Myocyte (in vitro differentiated cells): ENCODE data around the gene SYNPO2. TPM values are rescaled to one million over a fixed set of nuclear protein-coding genes. Genes with fewer than 3 reads are reported as not detected.

Experiments
- DNase-seq: peaks from one replicate; pipeline ENCODE4 v3.0.0-alpha.2; 2012; ENCODE audit warnings: low read depth
- polyA plus RNA-seq: library from polyadenylated mRNA; unstranded; fragments of >200 nt; gene quantifications from one replicate; pipeline ENCODE4 v1.2.1, GENCODE V29; 2012; ENCODE audit warnings: missing spikeins
- total RNA-seq: library from RNA; depleted of rRNA; stranded (reverse); fragments of >200 nt; gene quantifications from 2 replicates; pipeline ENCODE4 v1.2.3, GENCODE V29; 2014

Gene SYNPO2, protein sequence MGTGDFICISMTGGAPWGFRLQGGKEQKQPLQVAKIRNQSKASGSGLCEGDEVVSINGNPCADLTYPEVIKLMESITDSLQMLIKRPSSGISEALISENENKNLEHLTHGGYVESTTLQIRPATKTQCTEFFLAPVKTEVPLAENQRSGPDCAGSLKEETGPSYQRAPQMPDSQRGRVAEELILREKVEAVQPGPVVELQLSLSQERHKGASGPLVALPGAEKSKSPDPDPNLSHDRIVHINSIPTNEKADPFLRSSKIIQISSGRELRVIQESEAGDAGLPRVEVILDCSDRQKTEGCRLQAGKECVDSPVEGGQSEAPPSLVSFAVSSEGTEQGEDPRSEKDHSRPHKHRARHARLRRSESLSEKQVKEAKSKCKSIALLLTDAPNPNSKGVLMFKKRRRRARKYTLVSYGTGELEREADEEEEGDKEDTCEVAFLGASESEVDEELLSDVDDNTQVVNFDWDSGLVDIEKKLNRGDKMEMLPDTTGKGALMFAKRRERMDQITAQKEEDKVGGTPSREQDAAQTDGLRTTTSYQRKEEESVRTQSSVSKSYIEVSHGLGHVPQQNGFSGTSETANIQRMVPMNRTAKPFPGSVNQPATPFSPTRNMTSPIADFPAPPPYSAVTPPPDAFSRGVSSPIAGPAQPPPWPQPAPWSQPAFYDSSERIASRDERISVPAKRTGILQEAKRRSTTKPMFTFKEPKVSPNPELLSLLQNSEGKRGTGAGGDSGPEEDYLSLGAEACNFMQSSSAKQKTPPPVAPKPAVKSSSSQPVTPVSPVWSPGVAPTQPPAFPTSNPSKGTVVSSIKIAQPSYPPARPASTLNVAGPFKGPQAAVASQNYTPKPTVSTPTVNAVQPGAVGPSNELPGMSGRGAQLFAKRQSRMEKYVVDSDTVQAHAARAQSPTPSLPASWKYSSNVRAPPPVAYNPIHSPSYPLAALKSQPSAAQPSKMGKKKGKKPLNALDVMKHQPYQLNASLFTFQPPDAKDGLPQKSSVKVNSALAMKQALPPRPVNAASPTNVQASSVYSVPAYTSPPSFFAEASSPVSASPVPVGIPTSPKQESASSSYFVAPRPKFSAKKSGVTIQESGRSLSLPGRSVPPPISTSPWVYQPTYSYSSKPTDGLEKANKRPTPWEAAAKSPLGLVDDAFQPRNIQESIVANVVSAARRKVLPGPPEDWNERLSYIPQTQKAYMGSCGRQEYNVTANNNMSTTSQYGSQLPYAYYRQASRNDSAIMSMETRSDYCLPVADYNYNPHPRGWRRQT
- 567 and 588 TPM in 2 replicates for total RNA-seq
- 128 TPM for polyA plus RNA-seq

- DNase-seq: peak; percentile 72
Measured at GRCh38 chr4:118888666-118889311, at the start of gene SYNPO2. TSS of gene SYNPO2 (plus strand) at chr4:118888854. CDS start at chr4:118889037, 183 bp downstream.

DNA sequence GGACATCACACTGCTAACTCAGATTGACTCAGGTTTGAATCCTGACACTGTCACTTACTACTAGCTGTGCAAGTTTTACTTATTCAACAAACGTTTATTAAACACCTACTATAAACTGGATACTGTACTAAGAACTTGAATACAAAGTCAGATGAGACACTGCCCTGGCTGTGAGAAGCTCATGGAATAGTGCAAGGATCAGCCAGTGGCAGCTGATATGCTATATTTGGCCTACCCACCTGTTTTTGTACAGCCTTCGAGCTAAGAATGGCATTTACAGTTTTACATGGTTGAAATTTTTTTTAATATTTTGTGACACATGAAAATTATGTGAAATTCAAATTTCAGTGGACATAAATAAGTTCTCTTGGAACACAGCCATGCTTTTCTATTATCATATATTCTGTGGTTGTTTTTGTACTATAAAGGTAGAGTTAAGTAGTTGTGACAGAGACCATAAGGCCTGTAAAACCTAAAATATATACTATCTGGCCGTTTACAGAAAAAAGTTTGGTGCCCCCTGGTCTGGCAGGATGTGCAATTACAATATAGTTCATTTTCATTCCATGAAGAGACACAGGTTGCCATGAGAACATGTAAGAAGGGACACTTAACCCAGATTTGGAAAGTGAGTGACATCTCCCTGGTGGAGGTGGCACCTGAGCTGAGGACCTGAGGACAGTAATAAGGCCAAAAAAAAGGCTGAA lies 49.3 kb upstream of the SYNPO2 start:
- peak; percentile 69 for DNase-seq

GRCh38 chr4:118842055-118842454 lies 46.6 kb upstream of the SYNPO2 start:
- DNase-seq: no peak

DNA sequence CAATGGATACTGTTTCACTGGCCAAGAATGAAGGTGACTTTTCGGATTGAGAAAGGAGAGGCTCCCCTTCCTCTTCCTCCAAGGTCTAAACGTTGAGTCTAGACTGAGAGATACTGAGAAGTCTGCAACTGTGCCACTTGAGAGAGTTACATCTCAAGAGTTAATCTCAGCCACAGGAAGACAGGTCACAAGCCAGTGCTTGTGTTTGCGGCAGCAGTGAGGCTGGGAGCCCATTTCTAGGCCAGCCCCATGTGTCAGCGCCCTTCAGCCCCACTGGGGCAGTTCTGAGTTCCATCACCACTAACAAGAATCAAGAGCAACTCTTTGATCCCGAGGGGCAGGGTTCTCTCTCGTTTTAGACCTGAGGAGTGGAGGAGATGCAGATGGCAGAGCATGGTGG lies 45.4 kb upstream of the SYNPO2 start:
- no peak for DNase-seq

- DNase-seq: peak; percentile 74
Measured at GRCh38 chr4:118845552-118846050, 43.1 kb upstream of the SYNPO2 start.

DNA sequence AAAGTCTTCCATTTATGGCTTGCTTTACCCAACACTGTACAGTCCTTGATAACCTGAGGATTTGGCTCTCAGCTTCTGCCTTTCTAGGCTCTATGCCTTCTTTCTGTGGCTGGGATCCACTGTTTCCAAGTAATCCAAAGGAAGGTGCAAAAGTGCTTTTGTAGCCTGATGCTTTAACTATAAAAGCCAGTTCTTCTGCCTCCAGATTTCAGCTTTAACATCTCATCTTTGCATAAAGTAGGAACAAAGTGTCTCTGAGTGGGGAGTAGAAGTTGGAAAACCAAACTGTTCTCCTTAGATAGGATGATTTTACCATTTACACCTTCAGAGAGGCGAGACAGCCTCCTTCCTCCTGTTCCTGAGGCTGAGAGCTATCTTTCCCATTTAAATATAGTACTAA lies 41.7 kb upstream of the SYNPO2 start:
- no peak for DNase-seq

DNA sequence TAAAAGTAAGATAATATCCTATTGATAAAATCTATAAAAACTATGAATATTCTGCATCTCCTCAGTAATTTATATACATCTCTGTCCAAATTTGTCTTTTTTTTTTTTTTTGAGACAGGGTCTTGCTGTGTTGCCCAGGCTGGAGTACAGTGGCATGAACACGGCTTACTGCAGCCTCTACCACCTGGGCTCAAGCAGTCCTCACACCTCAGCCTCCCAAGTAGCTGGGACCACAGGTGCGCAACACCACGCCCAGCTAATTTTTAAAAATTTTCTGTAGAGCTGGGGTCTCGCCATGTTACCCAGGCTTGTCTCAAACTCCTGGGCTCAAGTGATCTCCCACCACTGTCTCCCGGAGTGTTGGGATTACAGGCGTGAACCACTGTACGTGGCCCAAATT lies 40.4 kb upstream of the SYNPO2 start:
- no peak for DNase-seq

DNA sequence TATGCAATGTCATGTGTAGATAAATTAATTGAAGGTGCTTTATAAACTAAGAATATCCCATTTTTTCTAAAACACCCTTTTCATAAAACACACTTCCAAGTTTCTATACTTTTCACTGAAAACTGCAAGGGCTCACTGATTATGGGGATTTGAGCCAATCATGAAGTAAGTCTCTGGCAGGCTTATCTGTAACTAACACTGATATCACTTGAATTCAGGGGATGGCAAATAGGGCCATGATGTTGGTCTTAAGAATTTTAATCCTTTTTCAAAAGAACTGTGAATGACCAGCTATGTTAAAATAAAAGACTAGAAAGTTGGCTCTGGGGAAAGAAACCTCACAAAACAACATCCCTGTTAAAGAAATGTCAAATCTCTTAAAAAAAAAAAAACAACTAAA lies 39.8 kb upstream of the SYNPO2 start:
- no peak for DNase-seq

DNA sequence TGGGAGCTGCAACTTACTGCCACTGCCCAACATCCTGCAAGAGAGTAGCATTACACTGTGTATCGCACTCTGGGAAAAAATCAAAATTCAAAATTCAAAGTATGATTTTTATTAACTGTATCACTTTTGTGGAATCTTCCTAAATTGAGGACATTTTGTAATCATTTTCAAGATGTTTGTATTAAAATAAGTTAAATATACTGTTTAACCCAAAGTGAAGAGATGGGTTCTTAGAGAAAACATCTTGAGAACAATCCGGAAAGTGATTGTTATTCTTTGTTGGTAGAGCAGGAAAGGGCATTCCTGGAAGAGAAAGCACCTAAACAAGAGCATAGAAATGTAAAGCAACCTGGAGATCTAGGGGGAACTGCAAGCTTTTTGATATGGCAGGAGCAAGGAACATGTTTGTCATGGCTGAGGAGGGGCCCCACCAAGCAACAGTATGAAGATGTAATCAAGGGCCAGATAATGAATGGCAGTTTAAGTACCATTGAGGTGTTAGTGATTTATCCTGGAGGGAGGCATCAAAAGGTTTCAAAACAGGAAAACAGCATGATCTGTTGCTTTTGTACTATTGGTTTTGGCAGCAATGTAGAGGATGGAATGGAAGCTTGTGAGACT lies 38.7 kb upstream of the SYNPO2 start:
- no peak for DNase-seq

DNA sequence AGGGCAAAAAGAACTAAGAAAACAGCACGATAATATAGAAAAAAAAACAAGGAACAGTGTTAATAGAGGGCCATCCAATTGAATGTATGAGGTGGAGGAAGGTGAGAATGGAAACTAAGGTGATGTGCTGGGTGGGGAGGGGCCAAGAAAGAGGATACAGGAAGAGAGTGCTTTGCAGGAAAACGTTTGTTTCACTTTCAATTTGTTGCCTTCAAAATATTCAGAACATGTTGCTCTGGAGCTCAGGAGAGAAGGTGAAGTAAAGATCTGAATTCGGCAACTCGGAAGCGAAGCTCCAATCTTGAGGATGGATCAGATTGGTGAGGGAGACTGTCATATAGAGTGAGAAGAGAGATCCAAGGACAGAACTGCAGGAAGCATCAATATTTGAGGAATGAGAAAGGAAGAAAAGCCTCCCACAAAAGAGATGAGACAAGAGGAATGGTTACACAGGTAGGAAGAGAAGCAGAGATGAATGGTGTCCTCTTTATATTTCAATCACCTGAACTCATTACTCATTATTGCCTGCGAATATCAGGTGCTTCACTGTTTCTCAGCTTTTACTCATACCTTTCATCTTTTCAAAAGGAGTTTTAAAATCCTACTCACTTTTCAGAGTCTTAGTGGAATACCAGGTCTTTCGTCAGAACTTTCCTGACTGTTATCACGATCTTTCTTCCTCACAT lies 38.0 kb upstream of the SYNPO2 start:
- no peak for DNase-seq

DNA sequence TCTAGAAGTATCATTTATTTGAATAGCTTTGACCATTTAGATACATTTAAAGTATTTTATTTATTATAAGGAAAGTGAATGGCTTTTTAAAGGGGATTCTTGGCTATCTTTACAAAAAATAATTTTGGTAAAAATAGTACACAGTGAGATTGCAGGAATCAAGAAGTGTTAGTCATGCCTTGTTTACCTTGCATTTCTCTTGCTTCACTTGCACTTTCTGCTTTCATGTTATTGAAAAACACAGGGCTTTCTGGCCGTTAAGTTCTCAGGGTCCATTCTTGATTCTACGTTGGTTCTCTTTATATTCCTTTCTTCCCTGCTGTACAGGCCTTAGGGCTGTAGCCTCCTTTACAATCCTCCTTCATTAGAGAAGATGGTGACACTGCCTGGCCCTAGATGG lies 30.9 kb upstream of the SYNPO2 start:
- no peak for DNase-seq

DNA sequence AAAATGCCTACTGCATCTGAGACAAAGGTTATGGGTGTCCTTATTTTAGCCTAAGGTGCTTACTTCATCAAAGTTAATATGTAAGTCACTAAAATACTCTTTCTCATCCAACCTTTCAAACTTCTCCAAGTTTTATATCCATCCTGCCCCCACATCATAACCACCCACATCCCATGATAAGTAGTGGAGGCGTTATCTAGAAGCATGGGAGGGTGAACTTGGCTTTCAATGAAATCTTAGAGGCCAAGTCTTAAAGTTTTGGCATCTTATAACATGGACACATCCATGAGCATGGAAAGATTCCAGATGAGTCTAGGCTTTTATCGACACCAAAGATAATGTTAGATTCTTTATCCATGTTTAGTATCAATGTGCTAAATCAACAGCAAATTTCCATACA lies 29.9 kb upstream of the SYNPO2 start:
- no peak for DNase-seq

DNA sequence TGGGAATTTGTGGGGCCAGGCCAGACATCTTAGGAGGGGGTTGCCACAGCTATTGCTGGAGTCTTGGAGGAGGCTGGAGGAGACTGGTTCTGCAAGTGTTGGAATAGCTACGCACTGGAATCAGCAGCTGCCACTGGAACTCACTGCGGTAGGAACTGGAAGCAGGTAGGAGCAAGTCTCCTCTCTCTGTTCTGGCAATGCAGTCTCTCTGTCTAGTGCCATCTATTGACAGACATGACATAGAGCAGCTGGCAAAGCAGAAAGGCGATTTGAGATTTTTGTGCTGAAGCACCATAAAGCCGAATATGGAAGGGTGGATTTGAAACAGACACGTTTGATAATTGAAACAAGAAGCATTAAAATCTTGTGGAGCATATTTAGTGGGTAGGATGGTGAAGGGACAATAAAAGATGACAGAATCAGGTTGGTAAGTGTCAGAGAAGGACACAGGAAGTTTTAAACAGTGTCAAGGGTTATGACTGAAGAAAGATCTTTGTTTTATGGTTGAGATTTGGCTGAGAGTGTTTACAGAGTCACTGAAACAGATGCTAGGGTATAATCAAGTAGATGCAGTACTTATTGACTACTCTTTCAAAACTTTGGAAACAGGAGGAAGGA lies 23.5 kb upstream of the SYNPO2 start:
- DNase-seq: peak; percentile 80

- no peak for DNase-seq
Measured at GRCh38 chr4:118866442-118866841, 22.2 kb upstream of the SYNPO2 start.

DNA sequence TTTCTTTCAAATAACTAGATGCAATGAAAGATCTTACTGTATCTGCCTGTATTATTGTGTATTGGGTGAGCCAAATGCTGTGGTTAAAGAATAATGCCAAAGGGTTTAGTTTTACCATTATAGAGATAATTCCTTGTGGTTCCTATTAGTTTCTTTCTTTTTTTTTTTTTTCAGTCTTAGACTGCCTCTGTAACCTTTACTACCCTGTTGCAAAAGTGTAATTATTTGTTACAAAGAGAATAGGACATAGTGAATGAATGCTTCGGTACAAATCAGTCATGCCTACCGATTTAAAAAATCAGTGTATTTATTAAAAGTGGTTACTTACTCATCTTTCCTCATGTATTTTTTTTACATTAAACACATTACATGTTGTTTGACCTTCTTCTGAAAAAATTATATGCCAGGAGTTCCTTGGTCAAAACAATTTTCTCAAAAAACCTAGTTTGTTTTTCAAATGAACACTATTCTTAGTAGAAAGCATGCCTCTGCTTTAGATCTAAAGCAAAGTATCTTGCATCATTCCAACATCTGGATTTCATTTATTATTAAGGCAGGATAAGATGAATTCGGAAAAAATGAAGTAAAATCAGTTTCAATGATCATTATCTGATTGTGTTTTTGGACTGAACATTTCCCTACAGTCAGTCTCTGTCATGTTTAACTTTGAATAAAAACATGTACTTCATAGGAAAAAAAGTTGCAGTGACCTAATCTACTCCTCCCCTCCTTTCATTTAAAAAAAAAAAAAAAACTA lies 21.2 kb upstream of the SYNPO2 start:
- no peak for DNase-seq

- DNase-seq: peak; percentile 52
Measured at GRCh38 chr4:118869808-118870342, 18.8 kb upstream of the SYNPO2 start.

DNA sequence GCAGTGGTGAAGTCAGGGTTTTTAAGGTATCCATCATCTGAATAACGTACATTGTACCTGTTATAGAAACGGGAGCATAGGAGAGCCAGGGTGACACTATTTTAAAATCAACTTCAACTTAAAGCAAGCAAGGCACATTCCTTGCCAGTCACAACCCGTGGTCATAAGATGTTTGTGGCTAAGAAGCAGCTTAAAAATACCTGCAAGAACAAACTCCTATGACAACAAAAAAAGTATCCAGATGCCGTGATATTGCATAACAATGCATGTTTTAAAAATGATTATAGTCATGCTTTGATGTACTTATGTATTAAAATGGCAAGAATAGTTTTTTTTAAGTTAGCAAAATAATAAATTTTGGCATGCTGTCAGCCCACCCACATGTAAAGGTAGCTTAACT lies 16.5 kb upstream of the SYNPO2 start:
- DNase-seq: no peak

DNA sequence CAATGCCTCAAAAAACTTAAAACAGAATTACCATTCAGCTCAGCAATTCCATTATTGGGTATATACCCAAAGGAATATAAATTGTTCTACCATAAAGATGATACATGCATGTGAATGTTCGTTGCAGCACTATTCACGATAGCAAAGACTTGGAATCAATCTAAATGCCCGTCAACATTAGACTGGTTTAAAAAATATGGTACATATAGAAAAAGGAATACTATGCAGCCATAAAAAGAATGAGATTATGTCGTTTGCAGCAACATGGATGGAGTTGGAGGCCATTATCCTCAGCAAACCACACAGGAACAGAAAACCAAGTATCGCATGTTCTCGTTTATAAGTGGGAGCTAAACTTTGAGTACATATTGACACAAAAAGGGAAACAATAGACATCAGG lies 10.9 kb upstream of the SYNPO2 start:
- no peak for DNase-seq
